Upper lobe of left lung (tissue), 4 donors: Measurements from ENCODE around the gene RRM1.

Experiments used
- EP300 ChIP-seq, 4 donors: sonication (generic); formaldehyde crosslinking; IDR thresholded peaks; one replicate each; pipeline ENCODE4 v1.5.1; 2017; ENCODE audit warnings: antibody characterized with exemption in 4 of 4, control low read depth in 2 of 4
- POLR2A ChIP-seq, 4 donors: fragments of 450-650 bp; IDR thresholded peaks; one replicate each; pipeline ENCODE4 v1.5.1; 2016 to 2017; ENCODE audit warnings: antibody characterized with exemption in 4 of 4, mild to moderate bottlenecking in 2 of 4
- POLR2AphosphoS5 ChIP-seq, 2 donors: sonication (generic); formaldehyde crosslinking; IDR thresholded peaks; one replicate each; pipeline ENCODE4 v1.5.1; 2017; ENCODE audit warnings: antibody characterized with exemption in 2 of 2
- TF ChIP-seq, protein P1 (sequence below), 6 experiments: fragments of 450-650 bp in 4 of 6; fragments of 200-600 bp in 2 of 6; sonication (generic) in 2 of 6; IDR thresholded peaks; one replicate each; pipeline ENCODE4 v1.5.1; 2016 to 2019; ENCODE audit warnings: antibody characterized with exemption in 6 of 6

DNA sequence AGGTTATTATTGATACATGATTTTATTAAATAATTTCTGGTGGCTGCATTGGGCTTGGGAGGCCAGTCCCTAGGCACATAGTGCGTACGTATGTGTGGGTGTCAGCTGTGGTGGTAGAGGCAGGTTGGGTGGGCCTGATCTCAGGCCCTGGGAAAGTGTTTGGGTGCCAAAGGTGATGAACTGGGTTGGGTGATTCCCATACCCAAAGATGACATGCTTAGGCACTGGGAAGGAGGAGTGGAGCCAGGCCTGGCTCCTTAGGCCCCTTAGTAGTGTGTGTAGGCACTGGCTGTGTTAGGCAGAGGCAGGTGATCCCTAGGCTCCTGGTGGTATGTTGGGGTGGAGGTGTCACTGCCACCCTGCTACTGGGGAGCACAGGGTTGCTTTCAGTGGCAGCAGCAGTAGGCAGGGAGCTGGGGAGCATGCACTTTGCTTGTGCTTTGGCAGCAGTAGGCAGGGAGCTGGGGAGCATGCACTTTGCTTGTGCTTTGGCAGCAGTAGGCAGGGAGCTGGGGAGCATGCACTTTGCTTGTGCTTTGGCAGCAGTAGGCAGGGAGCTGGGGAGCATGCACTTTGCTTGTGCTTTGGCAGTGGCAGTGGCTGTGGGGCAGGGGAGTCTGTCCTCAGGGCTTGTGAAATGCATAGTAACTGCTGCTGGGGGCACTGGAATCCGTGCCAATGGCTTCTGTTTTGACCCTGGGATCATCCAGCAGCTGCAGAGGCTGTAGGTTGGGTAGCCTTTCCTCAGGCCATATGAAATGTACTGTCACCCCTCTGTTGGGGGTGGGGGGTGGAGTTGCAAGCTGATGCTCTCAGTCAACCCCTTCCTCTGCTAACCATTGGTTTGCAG is 84.4 kb downstream of the RRM1 start:
- TF ChIP-seq POLR2A (IDR thresholded peaks at IDR 0.05) (no peak), POLR2AphosphoS5 (IDR thresholded peaks at IDR 0.05) (no peak), EP300 (IDR thresholded peaks at IDR 0.05) (no peak)
- TF ChIP-seq, protein P1, sequence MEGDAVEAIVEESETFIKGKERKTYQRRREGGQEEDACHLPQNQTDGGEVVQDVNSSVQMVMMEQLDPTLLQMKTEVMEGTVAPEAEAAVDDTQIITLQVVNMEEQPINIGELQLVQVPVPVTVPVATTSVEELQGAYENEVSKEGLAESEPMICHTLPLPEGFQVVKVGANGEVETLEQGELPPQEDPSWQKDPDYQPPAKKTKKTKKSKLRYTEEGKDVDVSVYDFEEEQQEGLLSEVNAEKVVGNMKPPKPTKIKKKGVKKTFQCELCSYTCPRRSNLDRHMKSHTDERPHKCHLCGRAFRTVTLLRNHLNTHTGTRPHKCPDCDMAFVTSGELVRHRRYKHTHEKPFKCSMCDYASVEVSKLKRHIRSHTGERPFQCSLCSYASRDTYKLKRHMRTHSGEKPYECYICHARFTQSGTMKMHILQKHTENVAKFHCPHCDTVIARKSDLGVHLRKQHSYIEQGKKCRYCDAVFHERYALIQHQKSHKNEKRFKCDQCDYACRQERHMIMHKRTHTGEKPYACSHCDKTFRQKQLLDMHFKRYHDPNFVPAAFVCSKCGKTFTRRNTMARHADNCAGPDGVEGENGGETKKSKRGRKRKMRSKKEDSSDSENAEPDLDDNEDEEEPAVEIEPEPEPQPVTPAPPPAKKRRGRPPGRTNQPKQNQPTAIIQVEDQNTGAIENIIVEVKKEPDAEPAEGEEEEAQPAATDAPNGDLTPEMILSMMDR (IDR thresholded peaks at IDR 0.05): no peak
